Trophoblast cell (in vitro differentiated cells and primary cell): ENCODE results near the gene USP20.
A peak's percentile ranks its signal among the peaks of the same experiment; 100 is the strongest.

ENCODE experiments used
- DNase-seq, 2 donors: peaks; one replicate each; pipeline ENCODE4 v3.0.0-alpha.2; 2016
- H2AFZ ChIP-seq: 2 replicates; pipeline ENCODE4 v1.6.1; 2013; ENCODE audit warnings: low read length, moderate library complexity, mild to moderate bottlenecking; ENCODE audit not compliant: insufficient read depth, poor library complexity
- H2AK5ac ChIP-seq: 2 replicates; pipeline ENCODE4 v1.6.1; 2013; ENCODE audit warnings: mild to moderate bottlenecking, low read length
- H2BK120ac ChIP-seq: 2 replicates; pipeline ENCODE4 v1.6.1; 2013; ENCODE audit warnings: low read length, mild to moderate bottlenecking, moderate library complexity; ENCODE audit not compliant: insufficient read depth, poor library complexity
- H2BK12ac ChIP-seq: 2 replicates; pipeline ENCODE4 v1.6.1; 2013; ENCODE audit warnings: mild to moderate bottlenecking, low read length, moderate library complexity
- H2BK5ac ChIP-seq: 2 replicates; pipeline ENCODE4 v1.6.1; 2013; ENCODE audit warnings: low read length, low read depth, moderate library complexity, mild to moderate bottlenecking; ENCODE audit not compliant: poor library complexity
- H3K14ac ChIP-seq: 2 replicates; pipeline ENCODE4 v1.6.1; 2013; ENCODE audit warnings: mild to moderate bottlenecking, low read length
- H3K18ac ChIP-seq: 2 replicates; pipeline ENCODE4 v1.6.1; 2013; ENCODE audit warnings: mild to moderate bottlenecking, low read length
- H3K23ac ChIP-seq: 2 replicates; pipeline ENCODE4 v1.6.1; 2013; ENCODE audit warnings: low read length
- H3K27ac ChIP-seq: 2 replicates; pipeline ENCODE4 v1.5.1; 2013; ENCODE audit warnings: low read depth, mild to moderate bottlenecking, inconsistent platforms, low read length, moderate library complexity
- H3K27me3 ChIP-seq: 2 replicates; pipeline ENCODE4 v1.6.1; 2013; ENCODE audit warnings: inconsistent platforms, mild to moderate bottlenecking, low read length, moderate library complexity; ENCODE audit not compliant: insufficient read depth
- H3K36me3 ChIP-seq, 2 experiments: 1 replicate in 1 of 2; 2 replicates in 1 of 2; pipeline ENCODE4 v1.6.1; 2013; ENCODE audit warnings: low read length in 2 of 2, mild to moderate bottlenecking in 2 of 2, moderate library complexity in 1 of 2; ENCODE audit not compliant: insufficient read depth in 2 of 2, control insufficient read depth in 1 of 2
- H3K4ac ChIP-seq: 2 replicates; pipeline ENCODE4 v1.6.1; 2013; ENCODE audit warnings: low read depth, mild to moderate bottlenecking, low read length, moderate library complexity
- H3K4me1 ChIP-seq, 2 experiments: 1 replicate in 1 of 2; 2 replicates in 1 of 2; pipeline ENCODE4 v1.6.1; 2013; ENCODE audit warnings: low read length in 2 of 2, mild to moderate bottlenecking in 2 of 2, moderate library complexity in 1 of 2; ENCODE audit not compliant: insufficient read depth in 2 of 2, control insufficient read depth in 1 of 2
- H3K4me2 ChIP-seq: 2 replicates; pipeline ENCODE4 v1.6.1; 2013; ENCODE audit warnings: inconsistent platforms, mild to moderate bottlenecking, low read length, moderate library complexity
- H3K4me3 ChIP-seq: 2 replicates; pipeline ENCODE4 v1.5.1; 2013; ENCODE audit warnings: mild to moderate bottlenecking, low read depth, low read length, inconsistent platforms
- H3K79me1 ChIP-seq: one replicate; pipeline ENCODE4 v1.6.1; 2013; ENCODE audit warnings: low read length
- H3K79me2 ChIP-seq: 2 replicates; pipeline ENCODE4 v1.6.1; 2013; ENCODE audit warnings: low read length, mild to moderate bottlenecking; ENCODE audit not compliant: control insufficient read depth, insufficient read depth, poor library complexity
- H3K9ac ChIP-seq: 2 replicates; pipeline ENCODE4 v1.6.1; 2013; ENCODE audit warnings: mild to moderate bottlenecking, low read length
- H3K9me3 ChIP-seq: 2 replicates; pipeline ENCODE4 v1.6.1; 2013; ENCODE audit warnings: low read depth, mild to moderate bottlenecking, control low read depth, inconsistent platforms, low read length; ENCODE audit not compliant: insufficient read depth
- H4K12ac ChIP-seq: 2 replicates; pipeline ENCODE4 v1.6.1; 2013; ENCODE audit warnings: low read depth, mild to moderate bottlenecking, low read length, moderate library complexity
- H4K8ac ChIP-seq: 2 replicates; pipeline ENCODE4 v1.6.1; 2013; ENCODE audit warnings: low read depth, mild to moderate bottlenecking, low read length, moderate library complexity
- H4K91ac ChIP-seq: one replicate; pipeline ENCODE4 v1.6.1; 2013; ENCODE audit warnings: low read depth, mild to moderate bottlenecking, low read length, moderate library complexity
- WGBS: extraction: QIAGEN DNeasy Blood & Tissue Kit; methylation state at CpG from one replicate; pipeline ENCODE4 v1.1.7; 2013; ENCODE audit warnings: missing lambda C conversion rate; ENCODE audit not compliant: insufficient read length, insufficient coverage; ENCODE audit errors: extremely low coverage; 5-methylcytosine and 5-hydroxymethylcytosine counted together

Gene USP20

GRCh38 chr9:129810788-129811187, 24.5 kb upstream of the USP20 start:
- no CpG with 5 or more reads among the region's 6 CpGs for WGBS
- no peak overlapping the region for H4K8ac ChIP-seq
- no peak overlapping the region for H4K12ac ChIP-seq
- no peaks in the 10 kb centered on the region for H3K4me1 ChIP-seq
- no peak overlapping the region for H2AK5ac ChIP-seq
- H3K36me3 ChIP-seq, result peaks cover 36 to 58% of the 10 kb centered on the region in 2 experiments
- H3K9ac ChIP-seq, result no peak overlapping the region
- no peak overlapping the region for H2BK120ac ChIP-seq
- no peak overlapping the region for H3K4ac ChIP-seq
- H2AFZ ChIP-seq, result no peak overlapping the region
- H3K27me3 ChIP-seq, result no peaks in the 10 kb centered on the region
- H2BK12ac ChIP-seq, result no peak overlapping the region
- no peak overlapping the region for H2BK5ac ChIP-seq
- peak; percentile 27 to 71 for DNase-seq
- no peaks in the 10 kb centered on the region for H3K79me2 ChIP-seq
- H3K18ac ChIP-seq, result no peak overlapping the region
- no peak overlapping the region for H3K4me2 ChIP-seq
- H3K9me3 ChIP-seq, result peaks cover 5% of the 10 kb centered on the region
- H3K27ac ChIP-seq, result no peak overlapping the region
- H3K79me1 ChIP-seq, result no peaks in the 10 kb centered on the region
- no peak overlapping the region for H3K4me3 ChIP-seq
- H3K14ac ChIP-seq, result no peak overlapping the region
- no peak overlapping the region for H4K91ac ChIP-seq
- H3K23ac ChIP-seq, result no peak overlapping the region

- H3K4me1 ChIP-seq, result no peaks in the 10 kb centered on the region
- WGBS, result no CpG with 5 or more reads among the region's 6 CpGs
These were observed 23.3 kb upstream of the USP20 start for GRCh38 chr9:129811967-129812363.

GRCh38 chr9:129812385-129812784, 22.9 kb upstream of the USP20 start:
- no peak overlapping the region for H4K8ac ChIP-seq
- no peak overlapping the region for H3K18ac ChIP-seq
- no peak overlapping the region for H2BK120ac ChIP-seq
- H3K9me3 ChIP-seq, result peaks cover 7% of the 10 kb centered on the region
- H3K4me2 ChIP-seq, result no peak overlapping the region
- peaks cover 37 to 67% of the 10 kb centered on the region in 2 experiments for H3K36me3 ChIP-seq
- H3K9ac ChIP-seq, result no peak overlapping the region
- no peak overlapping the region for H4K91ac ChIP-seq
- H2BK5ac ChIP-seq, result no peak overlapping the region
- H3K4me3 ChIP-seq, result no peak overlapping the region
- H2AFZ ChIP-seq, result no peak overlapping the region
- no peak overlapping the region for H3K14ac ChIP-seq
- DNase-seq, result no peak
- no peak overlapping the region for H3K4ac ChIP-seq
- H3K27ac ChIP-seq, result no peak overlapping the region
- no peaks in the 10 kb centered on the region for H3K79me1 ChIP-seq
- no peak overlapping the region for H2BK12ac ChIP-seq
- H3K27me3 ChIP-seq, result no peaks in the 10 kb centered on the region
- H4K12ac ChIP-seq, result no peak overlapping the region
- no CpG with 5 or more reads among the region's 9 CpGs for WGBS
- H3K4me1 ChIP-seq, result no peaks in the 10 kb centered on the region
- H3K23ac ChIP-seq, result no peak overlapping the region
- no peaks in the 10 kb centered on the region for H3K79me2 ChIP-seq
- H2AK5ac ChIP-seq, result no peak overlapping the region

More at GRCh38 chr9:129811967-129812363, 23.3 kb upstream of the USP20 start:
- Histone ChIP-seq H4K91ac (no peak overlapping the region), H3K4ac (no peak overlapping the region), H2BK5ac (no peak overlapping the region), H3K23ac (no peak overlapping the region), H3K36me3 (peaks cover 38 to 68% of the 10 kb centered on the region in 2 experiments), H3K4me3 (no peak overlapping the region), H4K12ac (no peak overlapping the region), H3K9ac (no peak overlapping the region), H4K8ac (no peak overlapping the region), H2AK5ac (no peak overlapping the region), H3K27me3 (no peaks in the 10 kb centered on the region), H2BK12ac (no peak overlapping the region), H3K9me3 (peaks cover 5% of the 10 kb centered on the region), H3K79me1 (no peaks in the 10 kb centered on the region), H2AFZ (no peak overlapping the region), H3K18ac (no peak overlapping the region), H3K14ac (no peak overlapping the region), H3K4me2 (no peak overlapping the region), H3K79me2 (no peaks in the 10 kb centered on the region), H2BK120ac (no peak overlapping the region), H3K27ac (no peak overlapping the region)
- DNase-seq, result no peak

GRCh38 chr9:129813661-129814060, 21.6 kb upstream of the USP20 start:
- no peak overlapping the region for H3K4me2 ChIP-seq
- WGBS, result no CpG with 5 or more reads among the region's 9 CpGs

More at GRCh38 chr9:129813661-129814060, 21.6 kb upstream of the USP20 start:
- Histone ChIP-seq H3K4ac (no peak overlapping the region), H3K14ac (no peak overlapping the region), H3K4me3 (no peak overlapping the region), H3K4me1 (no peaks in the 10 kb centered on the region), H3K9ac (no peak overlapping the region), H3K79me2 (no peaks in the 10 kb centered on the region), H3K9me3 (peaks cover 7% of the 10 kb centered on the region), H3K23ac (no peak overlapping the region), H2AFZ (no peak overlapping the region), H3K36me3 (peaks cover 42 to 73% of the 10 kb centered on the region in 2 experiments), H2BK5ac (no peak overlapping the region), H4K91ac (no peak overlapping the region), H2BK120ac (no peak overlapping the region), H3K79me1 (no peaks in the 10 kb centered on the region), H4K8ac (no peak overlapping the region), H3K27me3 (no peaks in the 10 kb centered on the region), H4K12ac (no peak overlapping the region), H3K18ac (no peak overlapping the region), H2AK5ac (no peak overlapping the region), H3K27ac (no peak overlapping the region), H2BK12ac (no peak overlapping the region)
- DNase-seq, result peak in 1 of 2 donors; percentile 45
